Epithelial cell of proximal tubule (primary cell): ENCODE measurements around the gene DAGLA. TPM values are rescaled to one million over a fixed set of nuclear protein-coding genes. Genes with fewer than 3 reads are reported as not detected.

Source experiments
- DNase-seq: peaks from one replicate; pipeline ENCODE4 v3.0.0-alpha.2; 2011; ENCODE audit warnings: low read depth
- H3K4me3 ChIP-seq: 2 replicates; pipeline ENCODE4 v1.5.1; 2011; ENCODE audit warnings: low read depth, mild to moderate bottlenecking, low read length
- total RNA-seq: library from RNA; depleted of rRNA; stranded (reverse); fragments of >200 nt; gene quantifications from 2 replicates; pipeline ENCODE4 v1.2.3, GENCODE V29; 2015
- TF ChIP-seq, protein P1 (sequence below): conservative IDR thresholded peaks from 2 replicates; pipeline ENCODE4 v1.5.1; 2012; ENCODE audit warnings: low read depth, mild to moderate bottlenecking, low read length

The DAGLA gene
- total RNA-seq, 1 donor from 2014 or later: 4.5 TPM

DNA sequence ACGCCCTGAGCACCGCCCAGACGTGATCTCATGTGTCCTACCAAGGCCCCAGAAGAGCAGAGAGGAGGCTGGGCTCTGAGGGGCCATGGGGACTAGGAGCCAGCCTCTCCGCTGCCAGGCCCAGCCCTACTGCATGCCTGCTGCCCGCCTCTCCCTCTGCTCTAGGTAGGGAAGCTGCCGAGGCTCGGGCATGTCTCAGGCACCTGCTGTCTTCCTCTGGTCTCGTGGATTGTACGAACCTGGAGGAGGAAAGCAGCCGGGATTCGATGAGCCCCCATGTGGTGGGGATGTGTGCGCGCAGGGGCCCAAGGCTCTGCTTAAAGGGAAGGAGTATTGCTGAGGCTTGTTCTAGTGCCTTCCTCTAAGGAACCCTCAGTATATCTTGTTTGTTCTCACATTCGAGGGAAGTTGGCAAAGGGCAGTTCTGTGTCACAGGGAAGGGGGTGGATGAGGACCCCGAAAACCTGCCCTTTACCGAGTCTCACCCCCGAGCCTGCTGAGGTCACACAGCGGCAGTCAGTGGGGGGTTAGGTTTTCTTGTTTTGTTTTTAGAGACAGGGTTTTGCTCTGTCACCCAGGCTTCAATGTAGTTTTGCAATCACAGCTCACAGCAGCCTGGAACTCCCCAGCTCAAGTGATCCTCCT, 21.2 kb downstream of the DAGLA start:
- TF ChIP-seq, protein P1, sequence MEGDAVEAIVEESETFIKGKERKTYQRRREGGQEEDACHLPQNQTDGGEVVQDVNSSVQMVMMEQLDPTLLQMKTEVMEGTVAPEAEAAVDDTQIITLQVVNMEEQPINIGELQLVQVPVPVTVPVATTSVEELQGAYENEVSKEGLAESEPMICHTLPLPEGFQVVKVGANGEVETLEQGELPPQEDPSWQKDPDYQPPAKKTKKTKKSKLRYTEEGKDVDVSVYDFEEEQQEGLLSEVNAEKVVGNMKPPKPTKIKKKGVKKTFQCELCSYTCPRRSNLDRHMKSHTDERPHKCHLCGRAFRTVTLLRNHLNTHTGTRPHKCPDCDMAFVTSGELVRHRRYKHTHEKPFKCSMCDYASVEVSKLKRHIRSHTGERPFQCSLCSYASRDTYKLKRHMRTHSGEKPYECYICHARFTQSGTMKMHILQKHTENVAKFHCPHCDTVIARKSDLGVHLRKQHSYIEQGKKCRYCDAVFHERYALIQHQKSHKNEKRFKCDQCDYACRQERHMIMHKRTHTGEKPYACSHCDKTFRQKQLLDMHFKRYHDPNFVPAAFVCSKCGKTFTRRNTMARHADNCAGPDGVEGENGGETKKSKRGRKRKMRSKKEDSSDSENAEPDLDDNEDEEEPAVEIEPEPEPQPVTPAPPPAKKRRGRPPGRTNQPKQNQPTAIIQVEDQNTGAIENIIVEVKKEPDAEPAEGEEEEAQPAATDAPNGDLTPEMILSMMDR: peak; percentile 33
- H3K4me3 ChIP-seq: no peak overlapping the region
- DNase-seq: no peak

GRCh38 chr11:61702701-61703312, 22.6 kb downstream of the DAGLA start:
- DNase-seq: no peak
- TF ChIP-seq, protein P1: no peak
- H3K4me3 ChIP-seq: no peak overlapping the region

GRCh38 chr11:61704838-61705237, 24.6 kb downstream of the DAGLA start:
- TF ChIP-seq, protein P1: no peak
- no peak overlapping the region for H3K4me3 ChIP-seq
- DNase-seq: no peak

GRCh38 chr11:61706452-61707400, 26.5 kb downstream of the DAGLA start:
- no peak overlapping the region for H3K4me3 ChIP-seq
- TF ChIP-seq, protein P1: no peak
- no peak for DNase-seq

DNA sequence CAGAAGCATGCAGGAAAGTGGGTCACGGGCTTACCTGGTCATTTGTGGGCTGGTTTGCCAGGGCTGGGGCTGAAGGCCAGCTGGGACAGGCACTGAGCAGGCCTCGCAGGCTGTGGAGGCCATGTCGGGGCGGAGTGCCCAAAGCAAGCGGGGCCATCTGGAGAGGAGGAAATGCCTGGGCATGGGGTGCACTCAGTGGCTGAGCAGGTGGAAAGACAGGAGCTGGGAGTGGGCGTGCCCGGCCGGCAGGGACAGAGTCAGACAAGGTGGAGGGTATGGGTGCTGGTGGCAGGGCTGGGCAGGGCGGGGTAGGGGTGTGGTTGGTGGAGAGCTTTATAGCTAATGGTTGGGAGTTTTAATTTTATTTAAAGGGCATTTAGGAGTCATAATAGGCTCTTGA, 27.4 kb downstream of the DAGLA start:
- no peak for DNase-seq
- TF ChIP-seq, protein P1: no peak
- no peak overlapping the region for H3K4me3 ChIP-seq

DNA sequence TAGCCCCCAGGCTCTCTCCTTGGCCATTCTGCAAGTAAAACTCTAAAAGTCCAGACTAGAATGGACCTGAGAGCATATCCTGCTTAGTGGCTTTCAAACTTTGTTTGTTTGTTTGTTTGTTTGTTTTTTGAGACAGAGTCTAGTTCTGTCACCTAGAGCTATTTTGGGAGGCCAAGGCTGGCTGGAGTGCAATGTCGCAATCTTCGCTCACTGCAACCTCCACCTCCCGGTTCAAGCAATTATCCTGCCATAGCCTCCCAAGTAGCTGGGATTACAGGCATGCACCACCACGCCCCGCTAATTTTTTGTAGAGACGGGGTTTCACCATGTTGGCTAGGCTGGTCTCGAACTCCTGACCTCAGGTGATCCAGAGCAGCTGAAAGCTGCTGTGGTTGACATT, 28.9 kb downstream of the DAGLA start:
- TF ChIP-seq, protein P1: no peak
- DNase-seq: no peak
- H3K4me3 ChIP-seq: no peak overlapping the region
